Glomerular endothelial cell (primary cell): ENCODE data around the gene ETV6. TPM values are rescaled to one million over a fixed set of nuclear protein-coding genes. Genes with fewer than 3 reads are reported as not detected.

Source experiments
- DNase-seq: peaks from one replicate; pipeline ENCODE4 v3.0.0-alpha.2; 2011; ENCODE audit warnings: low read depth, low spot score; ENCODE audit errors: extremely low read depth
- total RNA-seq: library from RNA; depleted of rRNA; stranded (reverse); fragments of >200 nt; gene quantifications from 2 replicates; pipeline ENCODE4 v1.2.3, GENCODE V29; 2015

ETV6 gene
- total RNA-seq, 1 donor from 2014 or later = 27.9 TPM

- no peak for DNase-seq
Observed at GRCh38 chr12:11713202-11713601, 63.7 kb downstream of the ETV6 start.

- DNase-seq = no peak
Observed at GRCh38 chr12:11714626-11715025, 65.2 kb downstream of the ETV6 start.

- DNase-seq = no peak
Observed at GRCh38 chr12:11715621-11716020, 66.1 kb downstream of the ETV6 start.

GRCh38 chr12:11716794-11717518, 67.5 kb downstream of the ETV6 start:
- no peak for DNase-seq

- no peak for DNase-seq
Observed at GRCh38 chr12:11717519-11717961, 68.1 kb downstream of the ETV6 start.

- DNase-seq = no peak
Observed at GRCh38 chr12:11718105-11718504, 68.6 kb downstream of the ETV6 start.

GRCh38 chr12:11718768-11719253, 69.3 kb downstream of the ETV6 start:
- no peak for DNase-seq

- no peak for DNase-seq
Observed at GRCh38 chr12:11719678-11720099, 70.2 kb downstream of the ETV6 start.

GRCh38 chr12:11722071-11722470, 72.6 kb downstream of the ETV6 start:
- no peak for DNase-seq

GRCh38 chr12:11722578-11723138, 73.2 kb downstream of the ETV6 start:
- DNase-seq = no peak

- no peak for DNase-seq
Observed at GRCh38 chr12:11723993-11724392, 74.5 kb downstream of the ETV6 start.

GRCh38 chr12:11724888-11725311, 75.4 kb downstream of the ETV6 start:
- DNase-seq = no peak

GRCh38 chr12:11725686-11726085, 76.2 kb downstream of the ETV6 start:
- DNase-seq = no peak

GRCh38 chr12:11726659-11727058, 77.2 kb downstream of the ETV6 start:
- DNase-seq = no peak

- DNase-seq = no peak
Observed at GRCh38 chr12:11727133-11727664, 77.7 kb downstream of the ETV6 start.

- no peak for DNase-seq
Observed at GRCh38 chr12:11728154-11728755, 78.8 kb downstream of the ETV6 start.

- DNase-seq = no peak
Observed at GRCh38 chr12:11729008-11729407, 79.5 kb downstream of the ETV6 start.

- no peak for DNase-seq
Observed at GRCh38 chr12:11729439-11730150, 80.1 kb downstream of the ETV6 start.

GRCh38 chr12:11730299-11731041, 81.0 kb downstream of the ETV6 start:
- no peak for DNase-seq

- no peak for DNase-seq
Observed at GRCh38 chr12:11731042-11731357, 81.5 kb downstream of the ETV6 start.
